HepG2 (cell line): ENCODE results near the gene DENND1C. TPM values are rescaled to one million over a fixed set of nuclear protein-coding genes. Genes with fewer than 3 reads are reported as not detected.

Source experiments
- FIP1L1 ChIP-seq: fragments of 200-400 bp; formaldehyde crosslinking; IDR thresholded peaks from 2 replicates; pipeline ENCODE4 v1.6.1; 2018; ENCODE audit warnings: low read depth, mild to moderate bottlenecking, low read length, moderate library complexity, borderline replicate concordance; ENCODE audit not compliant: insufficient read depth
- KLF6 ChIP-seq: IDR thresholded peaks from 2 replicates; pipeline ENCODE4 v1.8.0; 2016; ENCODE audit warnings: missing biosample characterization, missing genetic modification reagents
- PATZ1 ChIP-seq: sonication (generic); formaldehyde crosslinking; IDR thresholded peaks from 2 replicates; pipeline ENCODE4 v1.4.0; 2020; ENCODE audit warnings: missing genetic modification reagents
- PAX8 ChIP-seq: sonication (generic); formaldehyde crosslinking; IDR thresholded peaks from 2 replicates; pipeline ENCODE4 v1.8.0; 2022; ENCODE audit warnings: mild to moderate bottlenecking, missing genetic modification reagents, borderline replicate concordance
- PRMT3 ChIP-seq: sonication (generic); formaldehyde crosslinking; IDR thresholded peaks from 2 replicates; pipeline ENCODE4 v1.8.1; 2022; ENCODE audit warnings: low read depth, mild to moderate bottlenecking, moderate library complexity, missing genetic modification reagents, borderline replicate concordance
- RBAK ChIP-seq: sonication (generic); formaldehyde crosslinking; IDR thresholded peaks from 2 replicates; pipeline ENCODE4 v1.5.1; 2020; ENCODE audit warnings: mild to moderate bottlenecking, missing genetic modification reagents
- RCOR2 ChIP-seq: IDR thresholded peaks from 2 replicates; pipeline ENCODE4 v1.6.1; 2016; ENCODE audit warnings: missing biosample characterization, missing genetic modification reagents
- ZNF354B ChIP-seq: sonication (generic); formaldehyde crosslinking; IDR thresholded peaks from 2 replicates; pipeline ENCODE4 v1.8.0; 2022; ENCODE audit warnings: mild to moderate bottlenecking, missing genetic modification reagents
- ZNF441 ChIP-seq: sonication (generic); formaldehyde crosslinking; IDR thresholded peaks from 2 replicates; pipeline ENCODE4 v1.7.0; 2021; ENCODE audit warnings: missing genetic modification reagents, borderline replicate concordance
- ZNF576 ChIP-seq: sonication (generic); formaldehyde crosslinking; IDR thresholded peaks from 2 replicates; pipeline ENCODE4 v1.4.0; 2020; ENCODE audit warnings: mild to moderate bottlenecking, missing genetic modification reagents
- ZNF75D ChIP-seq: sonication (generic); formaldehyde crosslinking; IDR thresholded peaks from 2 replicates; pipeline ENCODE4 v1.8.1; 2023; ENCODE audit warnings: missing genetic modification reagents, mild to moderate bottlenecking, borderline replicate concordance
- ZNF850 ChIP-seq: sonication (generic); formaldehyde crosslinking; conservative IDR thresholded peaks from 2 replicates; pipeline ENCODE4 v1.9.0; 2021; ENCODE audit warnings: mild to moderate bottlenecking, missing genetic modification reagents
- ZXDC ChIP-seq: sonication (generic); formaldehyde crosslinking; IDR thresholded peaks from 2 replicates; pipeline ENCODE4 v1.5.0; 2020; ENCODE audit warnings: mild to moderate bottlenecking, missing genetic modification reagents
- polyA plus RNA-seq, 8 experiments: library from polyadenylated mRNA; depleted of rRNA in 3 of 8; stranded (reverse) in 7 of 8; unstranded in 1 of 8; fragments of >200 nt; fragmentation: Illumina TruSeq in 4 of 8; extraction: Trizol in 4 of 8; gene quantifications; 2 replicates each; pipeline versions ENCODE4 v1.2.1 to v1.2.3, GENCODE V29; 2011 to 2016; ENCODE audit warnings: low read depth in 4 of 8, missing spikeins in 1 of 8, mixed read lengths in 1 of 8; ENCODE audit not compliant: insufficient read depth in 1 of 8
- total RNA-seq, 5 experiments: library from RNA; depleted of rRNA; stranded (reverse); fragments of >200 nt; fragmentation: Illumina TruSeq; extraction: Trizol; gene quantifications; 2 replicates each; pipeline ENCODE4 v1.2.3, GENCODE V29; 2016; ENCODE audit warnings: low read depth in 1 of 5
- TF ChIP-seq, protein P1 (sequence below): sonication (generic); formaldehyde crosslinking; IDR thresholded peaks from 2 replicates; pipeline ENCODE4 v1.5.1; 2020; ENCODE audit warnings: mild to moderate bottlenecking, missing genetic modification reagents, moderate library complexity
- TF ChIP-seq, protein P2 (sequence below): sonication (generic); formaldehyde crosslinking; IDR thresholded peaks from 2 replicates; pipeline ENCODE4 v1.5.1; 2020; ENCODE audit warnings: mild to moderate bottlenecking, missing genetic modification reagents, moderate library complexity
- TF ChIP-seq, protein P3 (sequence below): sonication (generic); formaldehyde crosslinking; IDR thresholded peaks from 2 replicates; pipeline ENCODE4 v1.5.1; 2020; ENCODE audit warnings: missing genetic modification reagents, mild to moderate bottlenecking, borderline replicate concordance

The DENND1C gene
- total and polyA plus RNA-seq, 2 of the 13 experiments (the other 11 are each of a cell fraction or from before 2014, with no cell fraction given), result 0.04 to 0.73 TPM

GRCh38 chr19:6481541-6482342, at the start of gene DENND1C (continued):
- TF ChIP-seq, protein P1, sequence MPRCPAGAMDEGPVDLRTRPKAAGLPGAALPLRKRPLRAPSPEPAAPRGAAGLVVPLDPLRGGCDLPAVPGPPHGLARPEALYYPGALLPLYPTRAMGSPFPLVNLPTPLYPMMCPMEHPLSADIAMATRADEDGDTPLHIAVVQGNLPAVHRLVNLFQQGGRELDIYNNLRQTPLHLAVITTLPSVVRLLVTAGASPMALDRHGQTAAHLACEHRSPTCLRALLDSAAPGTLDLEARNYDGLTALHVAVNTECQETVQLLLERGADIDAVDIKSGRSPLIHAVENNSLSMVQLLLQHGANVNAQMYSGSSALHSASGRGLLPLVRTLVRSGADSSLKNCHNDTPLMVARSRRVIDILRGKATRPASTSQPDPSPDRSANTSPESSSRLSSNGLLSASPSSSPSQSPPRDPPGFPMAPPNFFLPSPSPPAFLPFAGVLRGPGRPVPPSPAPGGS, result peak; percentile 63; the same call in 1 of the 2 replicates
- TF ChIP-seq PATZ1 (CRISPR knock-in tag), result peak; percentile 94
- TF ChIP-seq ZNF850 (CRISPR knock-in tag), result no peak
- no peak for TF ChIP-seq FIP1L1
- TF ChIP-seq RCOR2, result no peak
- 0 out of 2 replicates have a peak, but pooled peaks have one; percentile 28 for TF ChIP-seq ZNF441 (CRISPR knock-in tag)
- no peak for TF ChIP-seq ZNF75D (CRISPR knock-in tag)
- no peak for TF ChIP-seq PRMT3 (CRISPR knock-in tag)
- no peak for TF ChIP-seq PAX8 (CRISPR knock-in tag)
- no peak for TF ChIP-seq ZNF576 (CRISPR knock-in tag)
- TF ChIP-seq, protein P2, sequence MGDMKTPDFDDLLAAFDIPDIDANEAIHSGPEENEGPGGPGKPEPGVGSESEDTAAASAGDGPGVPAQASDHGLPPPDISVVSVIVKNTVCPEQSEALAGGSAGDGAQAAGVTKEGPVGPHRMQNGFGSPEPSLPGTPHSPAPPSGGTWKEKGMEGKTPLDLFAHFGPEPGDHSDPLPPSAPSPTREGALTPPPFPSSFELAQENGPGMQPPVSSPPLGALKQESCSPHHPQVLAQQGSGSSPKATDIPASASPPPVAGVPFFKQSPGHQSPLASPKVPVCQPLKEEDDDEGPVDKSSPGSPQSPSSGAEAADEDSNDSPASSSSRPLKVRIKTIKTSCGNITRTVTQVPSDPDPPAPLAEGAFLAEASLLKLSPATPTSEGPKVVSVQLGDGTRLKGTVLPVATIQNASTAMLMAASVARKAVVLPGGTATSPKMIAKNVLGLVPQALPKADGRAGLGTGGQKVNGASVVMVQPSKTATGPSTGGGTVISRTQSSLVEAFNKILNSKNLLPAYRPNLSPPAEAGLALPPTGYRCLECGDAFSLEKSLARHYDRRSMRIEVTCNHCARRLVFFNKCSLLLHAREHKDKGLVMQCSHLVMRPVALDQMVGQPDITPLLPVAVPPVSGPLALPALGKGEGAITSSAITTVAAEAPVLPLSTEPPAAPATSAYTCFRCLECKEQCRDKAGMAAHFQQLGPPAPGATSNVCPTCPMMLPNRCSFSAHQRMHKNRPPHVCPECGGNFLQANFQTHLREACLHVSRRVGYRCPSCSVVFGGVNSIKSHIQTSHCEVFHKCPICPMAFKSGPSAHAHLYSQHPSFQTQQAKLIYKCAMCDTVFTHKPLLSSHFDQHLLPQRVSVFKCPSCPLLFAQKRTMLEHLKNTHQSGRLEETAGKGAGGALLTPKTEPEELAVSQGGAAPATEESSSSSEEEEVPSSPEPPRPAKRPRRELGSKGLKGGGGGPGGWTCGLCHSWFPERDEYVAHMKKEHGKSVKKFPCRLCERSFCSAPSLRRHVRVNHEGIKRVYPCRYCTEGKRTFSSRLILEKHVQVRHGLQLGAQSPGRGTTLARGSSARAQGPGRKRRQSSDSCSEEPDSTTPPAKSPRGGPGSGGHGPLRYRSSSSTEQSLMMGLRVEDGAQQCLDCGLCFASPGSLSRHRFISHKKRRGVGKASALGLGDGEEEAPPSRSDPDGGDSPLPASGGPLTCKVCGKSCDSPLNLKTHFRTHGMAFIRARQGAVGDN, result peak; percentile 22
- TF ChIP-seq, protein P3, sequence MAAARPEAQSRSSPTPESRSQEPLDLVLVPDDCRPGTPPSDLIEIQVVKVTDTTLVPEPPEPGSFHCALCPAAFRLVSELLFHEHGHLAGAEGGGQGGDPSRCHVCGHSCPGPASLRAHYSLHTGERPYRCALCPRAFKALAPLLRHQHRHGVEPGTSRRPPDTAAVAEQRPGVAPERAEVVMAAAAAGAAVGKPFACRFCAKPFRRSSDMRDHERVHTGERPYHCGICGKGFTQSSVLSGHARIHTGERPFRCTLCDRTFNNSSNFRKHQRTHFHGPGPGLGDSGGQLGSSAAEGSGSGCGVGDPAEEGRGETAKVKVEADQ, result peak; percentile 30; the same call in 1 of the 2 replicates
- TF ChIP-seq ZXDC (CRISPR knock-in tag), result no peak
- no peak for TF ChIP-seq KLF6 (CRISPR knock-in tag)
- TF ChIP-seq ZNF354B (CRISPR knock-in tag), result 0 out of 2 replicates have a peak, but pooled peaks have one; percentile 44
- TF ChIP-seq RBAK (CRISPR knock-in tag), result no peak
